22Rv1 (cell line): Measurements from ENCODE around the gene RBPJL.

Experiments
- CTCF ChIP-seq: fragments of 450-650 bp; IDR thresholded peaks from 2 replicates; pipeline ENCODE4 v1.5.1; 2017; ENCODE audit warnings: mild to moderate bottlenecking
- ZFX ChIP-seq: fragments of 450-650 bp; IDR thresholded peaks from 2 replicates; pipeline ENCODE4 v1.6.1; 2017; ENCODE audit warnings: antibody characterized with exemption, borderline replicate concordance

- TF ChIP-seq CTCF: no peak
- TF ChIP-seq ZFX: no peak
These were observed 59.6 kb downstream of the RBPJL start for GRCh38 chr20:45366192-45366591.
